ENCODE measurements around the gene PTPRN2. TPM values are rescaled to one million over a fixed set of nuclear protein-coding genes. Genes with fewer than 3 reads are reported as not detected.

Gene PTPRN2
- total RNA-seq, 2 donors from 2014 or later: 26.1 to 55.5 TPM

GRCh38 chr7:157602156-157602555 is 985.5 kb downstream of the PTPRN2 start:
- Histone ChIP-seq H3K36me3 (no peaks in the 10 kb centered on the region), H3K4me1 (replicated peaks) (no peaks in the 10 kb centered on the region), H3K27ac (no peak overlapping the region), H3K27me3 (replicated peaks; ENCODE audit: insufficient read depth) (no peaks in the 10 kb centered on the region), H3K9me3 (no peaks in the 10 kb centered on the region), H3K4me3 (no peak overlapping the region)
- WGBS: 77% methylated on average over 15 of the region's 15 CpGs
- intact Hi-C loops (cut with DNase I): no loop called here
- no peak for TF ChIP-seq POLR2A (IDR thresholded peaks at IDR 0.05)
- TF ChIP-seq POLR2AphosphoS5 (IDR thresholded peaks at IDR 0.05): no peak
- no peak for TF ChIP-seq CTCF (IDR thresholded peaks at IDR 0.05)
- no peak for DNase-seq (ENCODE audit: low spot score)

GRCh38 chr7:157601530-157601929 is 986.1 kb downstream of the PTPRN2 start:
- no peaks in the 10 kb centered on the region for H3K4me1 ChIP-seq (replicated peaks)
- H3K36me3 ChIP-seq: no peaks in the 10 kb centered on the region
- no peak overlapping the region for H3K27ac ChIP-seq
- no peaks in the 10 kb centered on the region for H3K27me3 ChIP-seq (replicated peaks; ENCODE audit: insufficient read depth)
- no peaks in the 10 kb centered on the region for H3K9me3 ChIP-seq
- intact Hi-C loops (cut with DNase I): no loop called here
- TF ChIP-seq CTCF (IDR thresholded peaks at IDR 0.05) (no peak), POLR2AphosphoS5 (IDR thresholded peaks at IDR 0.05) (no peak), POLR2A (IDR thresholded peaks at IDR 0.05) (no peak)
- no peak for DNase-seq (ENCODE audit: low spot score)
- WGBS: 75% methylated on average over 11 of the region's 11 CpGs
- H3K4me3 ChIP-seq: no peak overlapping the region

- H3K36me3 ChIP-seq: no peaks in the 10 kb centered on the region
These were observed 988.1 kb downstream of the PTPRN2 start for GRCh38 chr7:157599491-157599890.

GRCh38 chr7:157597562-157597961 is 990.1 kb downstream of the PTPRN2 start:
- no peaks in the 10 kb centered on the region for H3K36me3 ChIP-seq
- TF ChIP-seq CTCF (IDR thresholded peaks at IDR 0.05): no peak
- no peak for TF ChIP-seq POLR2AphosphoS5 (IDR thresholded peaks at IDR 0.05)
- TF ChIP-seq POLR2A (IDR thresholded peaks at IDR 0.05): no peak
- no peaks in the 10 kb centered on the region for H3K4me1 ChIP-seq (replicated peaks)
- intact Hi-C loops (cut with DNase I): no loop called here
- H3K27me3 ChIP-seq (replicated peaks; ENCODE audit: insufficient read depth): no peaks in the 10 kb centered on the region
- H3K9me3 ChIP-seq: no peaks in the 10 kb centered on the region
- DNase-seq (ENCODE audit: low spot score): no peak
- H3K4me3 ChIP-seq: no peak overlapping the region
- WGBS: 50% methylated on average over 7 of the region's 7 CpGs
- H3K27ac ChIP-seq: no peak overlapping the region

More at GRCh38 chr7:157599491-157599890, 988.1 kb downstream of the PTPRN2 start:
- 93% methylated on average over 4 of the region's 4 CpGs for WGBS
- H3K9me3 ChIP-seq: no peaks in the 10 kb centered on the region
- H3K27me3 ChIP-seq (replicated peaks; ENCODE audit: insufficient read depth): no peaks in the 10 kb centered on the region
- H3K4me1 ChIP-seq (replicated peaks): no peaks in the 10 kb centered on the region
- intact Hi-C loops (cut with DNase I): no loop called here
- TF ChIP-seq POLR2A (IDR thresholded peaks at IDR 0.05) (no peak), CTCF (IDR thresholded peaks at IDR 0.05) (no peak), POLR2AphosphoS5 (IDR thresholded peaks at IDR 0.05) (no peak)
- no peak overlapping the region for H3K4me3 ChIP-seq
- DNase-seq (ENCODE audit: low spot score): no peak
- H3K27ac ChIP-seq: no peak overlapping the region

- Histone ChIP-seq H3K4me3 (no peak overlapping the region), H3K4me1 (replicated peaks) (no peaks in the 10 kb centered on the region), H3K9me3 (no peaks in the 10 kb centered on the region), H3K27ac (no peak overlapping the region), H3K36me3 (no peaks in the 10 kb centered on the region), H3K27me3 (replicated peaks; ENCODE audit: insufficient read depth) (no peaks in the 10 kb centered on the region)
- 55% methylated on average over 15 of the region's 15 CpGs for WGBS
- intact Hi-C loops (cut with DNase I): no loop called here
- TF ChIP-seq POLR2AphosphoS5 (IDR thresholded peaks at IDR 0.05) (no peak), POLR2A (IDR thresholded peaks at IDR 0.05) (no peak), CTCF (IDR thresholded peaks at IDR 0.05) (no peak)
- no peak for DNase-seq (ENCODE audit: low spot score)
These were observed 990.7 kb downstream of the PTPRN2 start for GRCh38 chr7:157596881-157597280.
